Skeletal muscle tissue (tissue), 4 donors: Measurements from ENCODE around the gene ABTB2. TPM values are rescaled to one million over a fixed set of nuclear protein-coding genes. Genes with fewer than 3 reads are reported as not detected.

ENCODE experiments used
- H3K27ac ChIP-seq: one replicate; pipeline ENCODE4 v1.7.0; 2013; ENCODE audit warnings: mild to moderate bottlenecking, low read depth, low read length, inconsistent platforms
- H3K27me3 ChIP-seq, 3 donors: one replicate each; pipeline ENCODE4 v1.7.0; 2013; ENCODE audit warnings: low read length in 3 of 3; ENCODE audit not compliant: control insufficient read depth in 3 of 3, insufficient read depth in 3 of 3
- H3K36me3 ChIP-seq, 3 donors: one replicate each; pipeline ENCODE4 v1.7.0; 2013; ENCODE audit warnings: low read length in 3 of 3; ENCODE audit not compliant: control insufficient read depth in 3 of 3, insufficient read depth in 3 of 3
- H3K4me1 ChIP-seq, 3 donors: one replicate each; pipeline ENCODE4 v1.7.0; 2013; ENCODE audit warnings: low read length in 3 of 3, mild to moderate bottlenecking in 3 of 3; ENCODE audit not compliant: control insufficient read depth in 3 of 3, insufficient read depth in 3 of 3
- H3K4me3 ChIP-seq, 3 donors: one replicate each; pipeline ENCODE4 v1.7.0; 2013; ENCODE audit warnings: low read length in 3 of 3
- H3K9ac ChIP-seq, 3 donors: one replicate each; pipeline ENCODE4 v1.7.0; 2013; ENCODE audit warnings: low read length in 3 of 3, mild to moderate bottlenecking in 3 of 3, moderate library complexity in 2 of 3, low read depth in 1 of 3
- H3K9me3 ChIP-seq, 3 donors: one replicate each; pipeline ENCODE4 v1.7.0; 2013; ENCODE audit warnings: low read length in 3 of 3; ENCODE audit not compliant: control insufficient read depth in 3 of 3
- total RNA-seq: library from RNA; depleted of rRNA; stranded (reverse); fragments of >200 nt; gene quantifications from one replicate; pipeline ENCODE4 v1.2.3, GENCODE V29; 2014
- donor health status: Osteomylitis.

The ABTB2 gene
- total RNA-seq, 1 donor from 2014 or later: 6.3 TPM

GRCh38 chr11:34179026-34179675 is 178.7 kb downstream of the ABTB2 start:
- Histone ChIP-seq H3K4me1 (peaks cover 6 to 8% (median 7%) of the 10 kb centered on the region in 3 donors), H3K36me3 (no peaks in the 10 kb centered on the region), H3K9ac (no peak overlapping the region), H3K9me3 (no peaks in the 10 kb centered on the region), H3K4me3 (no peak overlapping the region), H3K27me3 (no peaks in the 10 kb centered on the region), H3K27ac (no peak overlapping the region)

GRCh38 chr11:34178209-34178821 is 179.5 kb downstream of the ABTB2 start:
- Histone ChIP-seq H3K9ac (no peak overlapping the region), H3K4me3 (no peak overlapping the region), H3K4me1 (peaks cover 6 to 11% (median 8%) of the 10 kb centered on the region in 3 donors), H3K27me3 (no peaks in the 10 kb centered on the region), H3K9me3 (no peaks in the 10 kb centered on the region), H3K36me3 (no peaks in the 10 kb centered on the region), H3K27ac (no peak overlapping the region)

GRCh38 chr11:34176751-34177209 is 181.0 kb downstream of the ABTB2 start:
- H3K27me3 ChIP-seq: no peaks in the 10 kb centered on the region
- no peaks in the 10 kb centered on the region for H3K9me3 ChIP-seq
- no peak overlapping the region for H3K9ac ChIP-seq
- no peak overlapping the region for H3K27ac ChIP-seq
- H3K4me3 ChIP-seq: no peak overlapping the region
- peaks cover 6 to 11% (median 8%) of the 10 kb centered on the region in 3 donors for H3K4me1 ChIP-seq
- no peaks in the 10 kb centered on the region for H3K36me3 ChIP-seq

- no peak overlapping the region for H3K9ac ChIP-seq
- no peaks in the 10 kb centered on the region for H3K9me3 ChIP-seq
- no peaks in the 10 kb centered on the region for H3K27me3 ChIP-seq
- H3K4me3 ChIP-seq: no peak overlapping the region
- H3K36me3 ChIP-seq: peaks cover 2 to 9% (median 5%) of the 10 kb centered on the region in 3 donors
- peaks cover 6 to 11% (median 8%) of the 10 kb centered on the region in 3 donors for H3K4me1 ChIP-seq
- H3K27ac ChIP-seq: no peak overlapping the region
These were observed 182.4 kb downstream of the ABTB2 start for GRCh38 chr11:34175284-34176019.

GRCh38 chr11:34174412-34175041 is 183.3 kb downstream of the ABTB2 start:
- H3K4me1 ChIP-seq: peaks cover 6 to 11% (median 8%) of the 10 kb centered on the region in 3 donors
- peaks cover 4 to 10% (median 6%) of the 10 kb centered on the region in 3 donors for H3K36me3 ChIP-seq
- peak overlapping the region in 2 of 3 donors; percentile 12 to 54 for H3K9ac ChIP-seq
- peak overlapping the region in 2 of 3 donors; percentile 59 to 60 for H3K4me3 ChIP-seq
- H3K27ac ChIP-seq: no peak overlapping the region
- no peaks in the 10 kb centered on the region for H3K9me3 ChIP-seq
- H3K27me3 ChIP-seq: no peaks in the 10 kb centered on the region

GRCh38 chr11:34173050-34173449 is 184.8 kb downstream of the ABTB2 start:
- Histone ChIP-seq H3K9ac (no peak overlapping the region), H3K9me3 (no peaks in the 10 kb centered on the region), H3K27ac (no peak overlapping the region), H3K4me3 (no peak overlapping the region), H3K27me3 (no peaks in the 10 kb centered on the region), H3K4me1 (peaks cover 8 to 14% (median 11%) of the 10 kb centered on the region in 3 donors), H3K36me3 (peaks cover 4 to 16% (median 6%) of the 10 kb centered on the region in 3 donors)

GRCh38 chr11:34169686-34170085 is 188.1 kb downstream of the ABTB2 start:
- Histone ChIP-seq H3K4me1 (peaks cover 5 to 11% (median 9%) of the 10 kb centered on the region in 3 donors), H3K27me3 (no peaks in the 10 kb centered on the region), H3K36me3 (peaks cover 6 to 19% (median 16%) of the 10 kb centered on the region in 3 donors), H3K4me3 (no peak overlapping the region), H3K27ac (no peak overlapping the region), H3K9me3 (no peaks in the 10 kb centered on the region), H3K9ac (no peak overlapping the region)

- no peaks in the 10 kb centered on the region for H3K9me3 ChIP-seq
- H3K4me1 ChIP-seq: peaks cover 0 to 8% (median 3%) of the 10 kb centered on the region in 3 donors
- H3K36me3 ChIP-seq: peaks cover 6 to 19% (median 16%) of the 10 kb centered on the region in 3 donors
- H3K27ac ChIP-seq: no peak overlapping the region
- no peak overlapping the region for H3K9ac ChIP-seq
- H3K4me3 ChIP-seq: no peak overlapping the region
- no peaks in the 10 kb centered on the region for H3K27me3 ChIP-seq
These were observed 189.0 kb downstream of the ABTB2 start for GRCh38 chr11:34168642-34169420.

- H3K4me3 ChIP-seq: no peak overlapping the region
- H3K36me3 ChIP-seq: peaks cover 6 to 20% (median 16%) of the 10 kb centered on the region in 3 donors
- peaks cover 0 to 8% (median 0%) of the 10 kb centered on the region in 3 donors for H3K4me1 ChIP-seq
- no peak overlapping the region for H3K9ac ChIP-seq
- H3K27ac ChIP-seq: no peak overlapping the region
- H3K27me3 ChIP-seq: no peaks in the 10 kb centered on the region
- no peaks in the 10 kb centered on the region for H3K9me3 ChIP-seq
These were observed 189.8 kb downstream of the ABTB2 start for GRCh38 chr11:34167961-34168360.
